SK-N-SH (cell line): ENCODE measurements around the gene FGGY. TPM values are rescaled to one million over a fixed set of nuclear protein-coding genes. Genes with fewer than 3 reads are reported as not detected.
A peak's percentile ranks its signal among the peaks of the same experiment; 100 is the strongest.

Experiments used
- CTCF ChIA-PET: fragments of 300-600, 350-600 bp; formaldehyde crosslinking; extraction: SDS; loops from one replicate; lab custom pipeline; 2021; lab: Yijun Ruan, JAX
- POLR2A ChIA-PET: fragments of 350-600 bp; sonication (Branson Sonifier 250); formaldehyde crosslinking; extraction: SDS; loops from one replicate; lab custom pipeline; 2020; ENCODE audit warnings: antibody characterized with exemption, inconsistent platforms; lab: Yijun Ruan, JAX
- DNase-seq: peaks from one replicate; pipeline ENCODE4 v3.0.0; 2012
- H2AFZ ChIP-seq: fragments of 200-600 bp; sonication (generic); 2 replicates; pipeline ENCODE4 v1.8.1; 2016; ENCODE audit warnings: antibody characterized with exemption, mild to moderate bottlenecking, low read depth
- H3F3A ChIP-seq: fragments of 200-600 bp; sonication (generic); replicated peaks from 2 replicates; pipeline ENCODE3; 2016; ENCODE audit warnings: antibody characterized with exemption, mild to moderate bottlenecking; ENCODE audit not compliant: insufficient read depth
- H3K27ac ChIP-seq, 2 experiments: fragments of 200-500 bp in 1 of 2; fragments of 200-600 bp in 1 of 2; sonication (Bioruptor generic) in 1 of 2; sonication (generic), shearing (Covaris generic) in 1 of 2; 2 replicates each; pipeline versions ENCODE4 v1.5.1 to v1.6.1; 2014 to 2016; ENCODE audit warnings: low read depth in 2 of 2, inconsistent platforms in 1 of 2, low read length in 1 of 2, mild to moderate bottlenecking in 1 of 2, mixed read lengths in 1 of 2
- H3K27me3 ChIP-seq: fragments of 200-600 bp; sonication (generic), shearing (Covaris generic); 2 replicates; pipeline ENCODE4 v1.6.1; 2016; ENCODE audit warnings: mixed run types; ENCODE audit not compliant: insufficient read depth
- H3K36me3 ChIP-seq, 2 experiments: fragments of 200-500 bp in 1 of 2; fragments of 200-600 bp in 1 of 2; sonication (Bioruptor generic) in 1 of 2; sonication (generic) in 1 of 2; replicated peaks in 1 of 2; 2 replicates each; pipeline versions ENCODE3 to v1.5.1; 2014 to 2016; ENCODE audit warnings: low read length in 1 of 2, mild to moderate bottlenecking in 1 of 2; ENCODE audit not compliant: insufficient read depth in 2 of 2, control insufficient read depth in 1 of 2
- H3K4me1 ChIP-seq, 2 experiments: fragments of 200-500 bp in 1 of 2; fragments of 200-600 bp in 1 of 2; sonication (Bioruptor generic) in 1 of 2; sonication (generic), shearing (Covaris generic) in 1 of 2; 2 replicates each; pipeline versions ENCODE4 v1.5.1 to v1.6.1; 2014 to 2016; ENCODE audit warnings: low read depth in 1 of 2, low read length in 1 of 2, mixed run types in 1 of 2; ENCODE audit not compliant: insufficient read depth in 2 of 2, control insufficient read depth in 1 of 2
- H3K4me2 ChIP-seq: fragments of 200-600 bp; sonication (generic), shearing (Covaris generic); 2 replicates; pipeline ENCODE4 v1.6.1; 2017; ENCODE audit warnings: mixed run types
- H3K4me3 ChIP-seq, 2 experiments: fragments of 200-500 bp in 1 of 2; fragments of 200-600 bp in 1 of 2; sonication (Bioruptor generic) in 1 of 2; sonication (generic), shearing (Covaris generic) in 1 of 2; 2 replicates each; pipeline versions ENCODE4 v1.5.1 to v1.8.1; 2014 to 2016; ENCODE audit warnings: low read depth in 2 of 2, inconsistent platforms in 1 of 2, low read length in 1 of 2, mild to moderate bottlenecking in 1 of 2, mixed read lengths in 1 of 2, moderate library complexity in 1 of 2
- H3K79me2 ChIP-seq: fragments of 200-600 bp; sonication (generic); 2 replicates; pipeline ENCODE4 v1.8.1; 2017; ENCODE audit warnings: mild to moderate bottlenecking; ENCODE audit not compliant: insufficient read depth
- H3K9ac ChIP-seq: fragments of 200-600 bp; sonication (generic); 2 replicates; pipeline ENCODE4 v1.6.1; 2017; ENCODE audit warnings: mixed run types
- H3K9me2 ChIP-seq: fragments of 200-600 bp; sonication (generic); 2 replicates; pipeline ENCODE4 v1.6.1; 2017; ENCODE audit warnings: mixed run types
- H3K9me3 ChIP-seq: fragments of 200-600 bp; sonication (generic); 2 replicates; pipeline ENCODE4 v1.6.1; 2017; ENCODE audit warnings: mixed run types, mild to moderate bottlenecking, moderate library complexity
- H4K20me1 ChIP-seq: fragments of 200-600 bp; sonication (generic); 2 replicates; pipeline ENCODE4 v1.6.1; 2017; ENCODE audit warnings: mild to moderate bottlenecking, mixed run types; ENCODE audit not compliant: insufficient read depth
- CHD2 ChIP-seq: fragments of 150-350 bp; IDR thresholded peaks from 2 replicates; pipeline ENCODE4 v1.6.1; 2018; ENCODE audit warnings: low read length; ENCODE audit not compliant: partially characterized antibody
- ELF1 ChIP-seq: IDR thresholded peaks from 2 replicates; pipeline ENCODE4 v1.4.0; 2012
- RCOR1 ChIP-seq: fragments of 150-350 bp; IDR thresholded peaks from 2 replicates; pipeline ENCODE4 v1.6.1; 2017; ENCODE audit warnings: antibody characterized with exemption, low read length
- RXRA ChIP-seq: IDR thresholded peaks from 2 replicates; pipeline ENCODE4 v1.4.0; 2012; ENCODE audit warnings: low read depth, mild to moderate bottlenecking, borderline replicate concordance
- TEAD4 ChIP-seq: IDR thresholded peaks from 2 replicates; pipeline ENCODE4 v1.4.0; 2012; ENCODE audit warnings: mild to moderate bottlenecking, borderline replicate concordance; ENCODE audit not compliant: insufficient read depth
- YY1 ChIP-seq: IDR thresholded peaks from 2 replicates; pipeline ENCODE4 v1.4.0; 2012; ENCODE audit warnings: low read depth, mild to moderate bottlenecking
- whole genome bisulfite sequencing: methylation state at CpG from one replicate; pipeline ENCODE4 v1.1.6; 2017; ENCODE audit warnings: low lambda C conversion rate; 5-methylcytosine and 5-hydroxymethylcytosine counted together
- polyA plus RNA-seq, 3 experiments: library from polyadenylated mRNA; depleted of rRNA; stranded (reverse); fragments of >200 nt; gene quantifications; 2 replicates each; pipeline ENCODE4 v1.2.3, GENCODE V29; 2012
- TF ChIP-seq, protein P1 (sequence below): IDR thresholded peaks from 2 replicates; pipeline ENCODE4 v1.4.0; 2012; ENCODE audit warnings: low read depth, borderline replicate concordance
- TF ChIP-seq, protein P2 (sequence below): fragments of 200-600 bp; sonication (generic); IDR thresholded peaks from 2 replicates; pipeline ENCODE4 v1.6.1; 2017; ENCODE audit warnings: antibody characterized with exemption, mild to moderate bottlenecking, moderate library complexity
- TF ChIP-seq, protein P3 (sequence below): IDR thresholded peaks from 2 replicates; pipeline ENCODE4; 2012

FGGY gene
- polyA plus RNA-seq, 1 of the 3 experiments (the other 2 are of a cell fraction), result 10.3 TPM

DNA sequence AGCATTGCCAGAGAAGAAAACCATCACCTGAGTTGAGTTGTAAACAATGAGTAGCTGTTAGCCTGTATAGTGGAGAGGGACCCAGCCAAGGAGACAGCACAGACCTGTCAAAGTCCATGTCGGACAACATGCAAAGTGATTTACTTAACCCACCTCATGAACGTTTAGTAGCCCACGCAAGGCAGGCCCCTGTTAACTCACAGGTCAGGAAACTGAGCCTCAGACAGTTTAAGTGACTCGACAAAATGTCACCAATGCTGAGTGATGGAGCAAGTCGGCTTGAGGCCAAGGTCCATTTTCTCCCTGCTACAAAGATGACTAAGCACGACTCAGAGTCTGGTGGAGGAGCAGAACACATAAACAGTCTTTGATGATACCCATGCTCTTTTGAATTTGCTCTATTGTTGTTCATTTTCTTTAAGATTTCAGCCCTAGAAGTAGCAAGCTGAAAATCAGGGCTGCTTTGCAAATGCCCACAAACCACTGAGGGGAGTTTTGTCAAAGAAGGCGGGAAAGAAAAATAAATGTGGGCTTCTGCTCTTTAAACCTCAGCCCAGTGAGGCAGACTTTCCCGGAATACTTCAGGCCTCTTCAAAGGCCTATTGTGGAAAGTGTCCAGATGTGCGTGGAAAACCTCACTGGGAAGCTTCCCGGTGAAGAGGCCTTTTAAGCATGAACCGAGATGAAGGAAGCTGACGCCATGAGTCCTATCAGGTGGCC is 434.0 kb downstream of the FGGY start (continued):
- TF ChIP-seq, protein P1, sequence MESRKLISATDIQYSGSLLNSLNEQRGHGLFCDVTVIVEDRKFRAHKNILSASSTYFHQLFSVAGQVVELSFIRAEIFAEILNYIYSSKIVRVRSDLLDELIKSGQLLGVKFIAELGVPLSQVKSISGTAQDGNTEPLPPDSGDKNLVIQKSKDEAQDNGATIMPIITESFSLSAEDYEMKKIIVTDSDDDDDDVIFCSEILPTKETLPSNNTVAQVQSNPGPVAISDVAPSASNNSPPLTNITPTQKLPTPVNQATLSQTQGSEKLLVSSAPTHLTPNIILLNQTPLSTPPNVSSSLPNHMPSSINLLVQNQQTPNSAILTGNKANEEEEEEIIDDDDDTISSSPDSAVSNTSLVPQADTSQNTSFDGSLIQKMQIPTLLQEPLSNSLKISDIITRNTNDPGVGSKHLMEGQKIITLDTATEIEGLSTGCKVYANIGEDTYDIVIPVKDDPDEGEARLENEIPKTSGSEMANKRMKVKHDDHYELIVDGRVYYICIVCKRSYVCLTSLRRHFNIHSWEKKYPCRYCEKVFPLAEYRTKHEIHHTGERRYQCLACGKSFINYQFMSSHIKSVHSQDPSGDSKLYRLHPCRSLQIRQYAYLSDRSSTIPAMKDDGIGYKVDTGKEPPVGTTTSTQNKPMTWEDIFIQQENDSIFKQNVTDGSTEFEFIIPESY, result no peak
- TF ChIP-seq TEAD4 (no peak), RXRA (no peak; the same call in 1 of the 2 replicates), ELF1 (no peak), CHD2 (no peak), RCOR1 (no peak), YY1 (0 out of 2 replicates have a peak, but pooled peaks have one; percentile 36)
- TF ChIP-seq, protein P2, sequence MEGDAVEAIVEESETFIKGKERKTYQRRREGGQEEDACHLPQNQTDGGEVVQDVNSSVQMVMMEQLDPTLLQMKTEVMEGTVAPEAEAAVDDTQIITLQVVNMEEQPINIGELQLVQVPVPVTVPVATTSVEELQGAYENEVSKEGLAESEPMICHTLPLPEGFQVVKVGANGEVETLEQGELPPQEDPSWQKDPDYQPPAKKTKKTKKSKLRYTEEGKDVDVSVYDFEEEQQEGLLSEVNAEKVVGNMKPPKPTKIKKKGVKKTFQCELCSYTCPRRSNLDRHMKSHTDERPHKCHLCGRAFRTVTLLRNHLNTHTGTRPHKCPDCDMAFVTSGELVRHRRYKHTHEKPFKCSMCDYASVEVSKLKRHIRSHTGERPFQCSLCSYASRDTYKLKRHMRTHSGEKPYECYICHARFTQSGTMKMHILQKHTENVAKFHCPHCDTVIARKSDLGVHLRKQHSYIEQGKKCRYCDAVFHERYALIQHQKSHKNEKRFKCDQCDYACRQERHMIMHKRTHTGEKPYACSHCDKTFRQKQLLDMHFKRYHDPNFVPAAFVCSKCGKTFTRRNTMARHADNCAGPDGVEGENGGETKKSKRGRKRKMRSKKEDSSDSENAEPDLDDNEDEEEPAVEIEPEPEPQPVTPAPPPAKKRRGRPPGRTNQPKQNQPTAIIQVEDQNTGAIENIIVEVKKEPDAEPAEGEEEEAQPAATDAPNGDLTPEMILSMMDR, result no peak

DNA sequence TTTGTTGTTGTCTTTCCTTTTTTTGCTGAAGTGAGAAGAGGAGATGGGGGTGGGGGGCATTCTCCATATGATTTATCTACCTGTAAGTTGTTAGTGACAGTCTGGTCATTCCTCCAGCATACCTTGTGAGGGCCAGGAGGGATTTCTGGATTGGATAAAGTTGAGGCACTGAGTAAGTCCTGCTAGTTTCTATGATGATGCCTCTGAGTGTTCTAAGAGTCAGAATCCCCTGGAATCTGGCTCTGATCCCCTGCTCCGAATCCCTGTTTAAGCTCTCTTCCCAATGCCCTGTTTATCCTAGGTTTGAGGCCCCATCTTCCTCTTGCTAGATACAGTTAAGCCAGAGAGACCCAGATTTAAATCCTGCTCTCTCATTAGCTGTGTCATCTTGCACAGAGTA is 434.7 kb downstream of the FGGY start:
- peak overlapping the region; percentile 77 to 93 for H3K27ac ChIP-seq
- ChIA-PET CTCF (interaction anchor here (1.4 to 2.5 kb wide), 2 partner anchors 15 to 27 kb away, joined by 4 to 9 read pairs; no protein-coding TSS in a partner anchor), POLR2A (no interaction called here)
- no peaks in the 10 kb centered on the region for H3K9me3 ChIP-seq
- H3K4me3 ChIP-seq, result no peak overlapping the region
- H4K20me1 ChIP-seq, result no peaks in the 10 kb centered on the region
- peaks cover 0 to 30% of the 10 kb centered on the region in 2 experiments for H3K4me1 ChIP-seq
- TF ChIP-seq, protein P3, sequence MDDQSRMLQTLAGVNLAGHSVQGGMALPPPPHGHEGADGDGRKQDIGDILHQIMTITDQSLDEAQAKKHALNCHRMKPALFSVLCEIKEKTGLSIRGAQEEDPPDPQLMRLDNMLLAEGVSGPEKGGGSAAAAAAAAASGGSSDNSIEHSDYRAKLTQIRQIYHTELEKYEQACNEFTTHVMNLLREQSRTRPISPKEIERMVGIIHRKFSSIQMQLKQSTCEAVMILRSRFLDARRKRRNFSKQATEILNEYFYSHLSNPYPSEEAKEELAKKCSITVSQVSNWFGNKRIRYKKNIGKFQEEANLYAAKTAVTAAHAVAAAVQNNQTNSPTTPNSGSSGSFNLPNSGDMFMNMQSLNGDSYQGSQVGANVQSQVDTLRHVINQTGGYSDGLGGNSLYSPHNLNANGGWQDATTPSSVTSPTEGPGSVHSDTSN, result peak; percentile 14; the same call in 1 of the 2 replicates
- TF ChIP-seq, protein P1, result no peak
- peak overlapping the region; percentile 76 for H2AFZ ChIP-seq
- peak overlapping the region; percentile 7 for H3K4me2 ChIP-seq
- no peaks in the 10 kb centered on the region for H3K27me3 ChIP-seq
- no peak for DNase-seq
- H3K79me2 ChIP-seq, result no peaks in the 10 kb centered on the region
- no peaks in the 10 kb centered on the region for H3K9me2 ChIP-seq
- no peaks in the 10 kb centered on the region for H3K36me3 ChIP-seq
- H3K9ac ChIP-seq, result peak overlapping the region; percentile 61; the same call in 1 of the 2 replicates
- WGBS, result 78% methylated on average over 1 of the region's 1 CpG
- peaks cover 16% of the 10 kb centered on the region for H3F3A ChIP-seq
